Measurements from ENCODE around the gene CGB2.
"Not testable (repeated sequence)": the region's sequence is repeated elsewhere in the genome, so short reads cannot be mapped to it uniquely, and the experiment has no call there.

Gene CGB2

DNA sequence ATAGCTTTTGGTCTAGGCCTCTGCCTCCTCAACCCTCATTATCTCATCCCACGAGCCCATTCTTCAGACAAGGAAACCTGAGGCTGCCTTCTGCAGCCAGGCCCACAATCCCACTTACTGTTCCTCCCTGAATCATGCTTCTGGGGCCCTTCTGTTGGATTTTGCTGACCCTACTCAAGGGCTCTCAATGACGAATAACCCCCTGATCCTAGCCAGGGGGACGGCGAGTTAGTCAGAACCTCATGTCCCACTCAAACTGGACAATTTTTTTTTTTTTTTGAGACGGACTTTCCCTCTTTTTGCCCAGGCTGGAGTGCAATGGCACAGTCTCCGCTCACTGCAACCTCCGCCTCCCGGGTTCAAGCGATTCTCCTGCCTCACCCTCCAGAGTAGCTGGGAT, 9.6 kb upstream of the CGB2 start:
- Histone ChIP-seq H3K4me3 (ENCODE audit: low read depth in 1 of 2, low read length in 2 of 2) (no peak overlapping the region), H3K27me3 (ENCODE audit: control insufficient read depth in 1 of 2, insufficient read depth in 2 of 2, low read length in 2 of 2) (peaks cover 0 to 37% of the 10 kb centered on the region in 2 donors), H3K27ac (ENCODE audit: low read depth, low read length) (no peak overlapping the region), H3K9me3 (ENCODE audit: low read length) (no peaks in the 10 kb centered on the region), H3K4me1 (ENCODE audit: insufficient read depth, low read length) (no peaks in the 10 kb centered on the region), H3K36me3 (ENCODE audit: insufficient read depth, low read length) (no peaks in the 10 kb centered on the region), H3K9ac (ENCODE audit: low read length) (no peak overlapping the region)

DNA sequence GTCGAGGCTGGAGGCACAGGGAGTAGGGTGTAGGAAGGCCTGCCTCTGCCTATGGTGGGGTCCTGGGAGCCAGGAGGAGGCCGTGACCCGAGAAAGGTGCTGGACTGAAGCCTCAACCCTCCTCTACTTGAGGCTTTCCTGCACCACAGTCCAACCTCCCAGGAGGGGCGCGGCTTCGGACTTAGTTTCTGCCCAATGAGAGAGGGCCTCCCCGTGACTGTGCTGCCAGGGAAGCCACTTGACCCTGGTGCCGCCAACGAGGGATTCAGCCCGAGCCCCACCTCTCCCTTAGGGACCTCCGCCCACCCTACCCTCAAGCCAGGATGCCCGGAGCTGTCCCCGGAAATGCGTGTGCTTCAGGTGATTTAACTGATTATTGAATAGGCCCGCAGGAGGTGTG, 7.5 kb upstream of the CGB2 start, which contains the start of gene CGB3:
CGB3 (minus strand) TSS at position 101 of the 400 bp plus-strand sequence. CDS start 362 bp downstream, outside the sequence.
- not testable (repeated sequence) for H3K4me1 ChIP-seq (ENCODE audit: insufficient read depth, low read length); H3K9me3 ChIP-seq (ENCODE audit: low read length); H3K4me3 ChIP-seq (ENCODE audit: low read depth in 1 of 2, low read length in 2 of 2); H3K36me3 ChIP-seq (ENCODE audit: insufficient read depth, low read length); H3K9ac ChIP-seq (ENCODE audit: low read length); H3K27ac ChIP-seq (ENCODE audit: low read depth, low read length)
- H3K27me3 ChIP-seq (ENCODE audit: control insufficient read depth in 1 of 2, insufficient read depth in 2 of 2, low read length in 2 of 2), result peaks cover 0 to 19% of the 10 kb centered on the region in 2 donors

GRCh38 chr19:49025088-49025487, 6.6 kb upstream of the CGB2 start:
- H3K36me3 ChIP-seq (ENCODE audit: insufficient read depth, low read length); H3K4me1 ChIP-seq (ENCODE audit: insufficient read depth, low read length); H3K9ac ChIP-seq (ENCODE audit: low read length); H3K27ac ChIP-seq (ENCODE audit: low read depth, low read length); H3K4me3 ChIP-seq (ENCODE audit: low read depth in 1 of 2, low read length in 2 of 2); H3K9me3 ChIP-seq (ENCODE audit: low read length): not testable (repeated sequence)
- H3K27me3 ChIP-seq (ENCODE audit: control insufficient read depth in 1 of 2, insufficient read depth in 2 of 2, low read length in 2 of 2), result peaks cover 0 to 11% of the 10 kb centered on the region in 2 donors

- H3K9ac ChIP-seq (ENCODE audit: low read length); H3K27me3 ChIP-seq (ENCODE audit: control insufficient read depth in 1 of 2, insufficient read depth in 2 of 2, low read length in 2 of 2); H3K36me3 ChIP-seq (ENCODE audit: insufficient read depth, low read length); H3K4me3 ChIP-seq (ENCODE audit: low read depth in 1 of 2, low read length in 2 of 2); H3K4me1 ChIP-seq (ENCODE audit: insufficient read depth, low read length); H3K27ac ChIP-seq (ENCODE audit: low read depth, low read length); H3K9me3 ChIP-seq (ENCODE audit: low read length): not testable (repeated sequence)
These were observed 6.1 kb upstream of the CGB2 start for GRCh38 chr19:49025599-49025998.

DNA sequence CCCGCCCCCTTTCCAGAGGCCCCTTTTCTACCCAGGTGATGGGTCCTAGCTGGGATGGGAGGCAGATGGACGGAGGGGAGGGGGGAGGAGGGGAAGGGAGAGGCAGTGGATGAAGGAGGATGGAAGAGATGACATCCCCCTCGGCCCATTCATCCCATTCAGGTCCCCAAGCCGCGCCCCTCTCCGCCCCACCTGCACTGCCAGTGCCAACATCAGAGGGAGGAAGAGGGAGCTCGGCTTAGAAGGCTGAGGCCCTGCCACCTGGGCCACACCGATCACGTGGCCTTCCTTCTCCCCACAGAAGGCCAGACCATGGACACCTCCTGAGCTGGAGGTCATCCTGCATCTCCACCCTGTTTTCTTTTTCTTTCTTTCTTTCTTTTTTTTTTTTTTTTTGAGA, 3.0 kb upstream of the CGB2 start:
- H3K9me3 ChIP-seq (ENCODE audit: low read length); H3K4me3 ChIP-seq (ENCODE audit: low read depth in 1 of 2, low read length in 2 of 2); H3K36me3 ChIP-seq (ENCODE audit: insufficient read depth, low read length); H3K27ac ChIP-seq (ENCODE audit: low read depth, low read length); H3K4me1 ChIP-seq (ENCODE audit: insufficient read depth, low read length); H3K27me3 ChIP-seq (ENCODE audit: control insufficient read depth in 1 of 2, insufficient read depth in 2 of 2, low read length in 2 of 2); H3K9ac ChIP-seq (ENCODE audit: low read length): not testable (repeated sequence)

DNA sequence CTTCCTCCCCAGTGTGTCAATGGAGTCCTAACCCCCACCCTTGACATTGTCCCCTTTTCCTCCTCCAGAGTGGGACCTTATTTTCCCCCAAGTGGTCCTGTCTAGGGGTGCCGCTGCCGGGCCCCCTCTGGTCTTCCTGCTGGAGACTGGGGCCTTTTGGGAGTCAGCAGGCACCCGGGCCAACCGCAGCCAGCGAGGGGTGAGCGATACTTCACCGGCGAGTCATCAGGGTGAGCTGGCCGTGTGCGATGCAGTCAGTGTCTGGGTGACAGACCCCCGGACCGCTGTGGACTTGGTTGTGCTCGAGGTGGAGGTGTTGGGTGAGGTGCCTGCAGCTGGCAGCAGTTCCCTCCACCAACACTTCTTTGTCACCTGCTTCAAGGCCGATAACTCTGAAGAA, 1.9 kb upstream of the CGB2 start:
- not testable (repeated sequence) for H3K4me1 ChIP-seq (ENCODE audit: insufficient read depth, low read length); H3K27me3 ChIP-seq (ENCODE audit: control insufficient read depth in 1 of 2, insufficient read depth in 2 of 2, low read length in 2 of 2); H3K36me3 ChIP-seq (ENCODE audit: insufficient read depth, low read length); H3K4me3 ChIP-seq (ENCODE audit: low read depth in 1 of 2, low read length in 2 of 2); H3K9me3 ChIP-seq (ENCODE audit: low read length); H3K9ac ChIP-seq (ENCODE audit: low read length); H3K27ac ChIP-seq (ENCODE audit: low read depth, low read length)

DNA sequence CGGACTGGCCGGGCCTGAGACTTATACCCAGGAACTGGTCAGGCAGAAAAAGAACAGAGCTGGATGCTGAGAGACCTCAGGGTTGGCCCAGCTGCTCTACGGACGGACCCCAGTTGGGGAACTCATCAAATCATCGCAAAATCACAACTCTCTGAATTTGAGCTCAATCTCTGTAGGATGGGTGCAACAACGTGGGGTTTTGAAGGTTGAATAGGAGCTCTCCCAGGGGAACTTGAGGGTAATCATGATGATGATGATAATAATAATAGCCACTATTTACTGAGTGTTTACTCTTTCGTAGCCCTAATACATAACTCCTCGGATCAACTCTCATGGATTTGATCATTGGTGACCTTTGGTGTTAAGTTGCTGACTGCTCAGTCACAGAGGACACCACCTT, 1.4 kb upstream of the CGB2 start:
- not testable (repeated sequence) for H3K9me3 ChIP-seq (ENCODE audit: low read length); H3K27me3 ChIP-seq (ENCODE audit: control insufficient read depth in 1 of 2, insufficient read depth in 2 of 2, low read length in 2 of 2); H3K27ac ChIP-seq (ENCODE audit: low read depth, low read length); H3K4me1 ChIP-seq (ENCODE audit: insufficient read depth, low read length); H3K9ac ChIP-seq (ENCODE audit: low read length); H3K36me3 ChIP-seq (ENCODE audit: insufficient read depth, low read length); H3K4me3 ChIP-seq (ENCODE audit: low read depth in 1 of 2, low read length in 2 of 2)

- not testable (repeated sequence) for H3K4me1 ChIP-seq (ENCODE audit: insufficient read depth, low read length); H3K4me3 ChIP-seq (ENCODE audit: low read depth in 1 of 2, low read length in 2 of 2); H3K36me3 ChIP-seq (ENCODE audit: insufficient read depth, low read length); H3K27ac ChIP-seq (ENCODE audit: low read depth, low read length); H3K9ac ChIP-seq (ENCODE audit: low read length); H3K27me3 ChIP-seq (ENCODE audit: control insufficient read depth in 1 of 2, insufficient read depth in 2 of 2, low read length in 2 of 2); H3K9me3 ChIP-seq (ENCODE audit: low read length)
These were observed 5.1 kb downstream of the CGB2 start, which contains the start of gene CGB1 for GRCh38 chr19:49036815-49037214. CGB1 (minus strand) TSS chr19:49036895; CDS start chr19:49036711, 184 bp downstream.

DNA sequence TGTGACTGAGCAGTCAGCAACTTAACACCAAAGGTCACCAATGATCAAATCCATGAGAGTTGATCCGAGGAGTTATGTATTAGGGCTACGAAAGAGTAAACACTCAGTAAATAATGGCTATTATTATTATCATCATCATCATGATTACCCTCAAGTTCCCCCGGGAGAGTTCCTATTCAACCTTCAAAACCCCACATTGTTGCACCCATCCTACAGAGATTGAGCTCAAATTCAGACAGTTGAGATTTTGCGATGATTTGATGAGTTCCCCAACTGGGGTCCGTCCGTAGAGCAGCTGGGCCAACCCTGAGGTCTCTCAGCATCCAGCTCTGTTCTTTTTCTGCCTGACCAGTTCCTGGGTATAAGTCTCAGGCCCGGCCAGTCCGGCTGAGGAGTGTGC, 6.4 kb downstream of the CGB2 start:
- H3K4me3 ChIP-seq (ENCODE audit: low read depth in 1 of 2, low read length in 2 of 2); H3K9ac ChIP-seq (ENCODE audit: low read length); H3K27me3 ChIP-seq (ENCODE audit: control insufficient read depth in 1 of 2, insufficient read depth in 2 of 2, low read length in 2 of 2); H3K36me3 ChIP-seq (ENCODE audit: insufficient read depth, low read length); H3K4me1 ChIP-seq (ENCODE audit: insufficient read depth, low read length); H3K9me3 ChIP-seq (ENCODE audit: low read length); H3K27ac ChIP-seq (ENCODE audit: low read depth, low read length): not testable (repeated sequence)

DNA sequence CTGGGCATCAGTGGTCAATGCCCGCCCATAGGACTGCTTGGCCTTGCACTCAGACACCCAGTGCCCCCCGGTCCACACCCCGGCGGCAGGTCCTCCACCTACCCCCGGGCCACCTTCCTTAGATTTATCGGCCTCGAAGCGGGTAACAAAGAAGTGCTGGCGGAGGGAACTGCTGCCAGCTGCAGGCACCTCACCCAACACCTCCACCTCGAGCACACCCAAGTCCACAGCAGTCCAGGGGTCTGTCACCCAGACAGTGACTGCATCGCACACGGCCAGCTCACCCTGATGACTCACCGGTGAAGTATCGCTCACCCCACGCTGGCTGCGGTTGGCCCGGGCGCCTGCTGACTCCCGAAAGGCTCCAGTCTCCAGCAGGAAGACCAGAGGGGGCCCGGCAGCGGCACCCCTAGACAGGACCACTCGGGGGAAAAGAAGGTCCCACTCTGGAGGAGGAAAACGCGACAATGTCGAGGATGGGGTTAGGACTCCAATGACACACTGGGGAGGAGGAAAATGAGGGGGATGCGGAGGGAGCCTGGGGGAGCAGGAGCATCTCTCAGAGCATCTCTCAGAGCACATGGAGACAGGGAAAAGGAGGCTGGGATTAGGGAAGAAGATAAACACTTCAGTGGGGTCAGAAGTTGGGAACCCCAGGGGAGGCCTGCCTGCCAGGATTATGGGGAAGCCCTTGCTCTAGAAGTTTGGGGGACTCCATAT, 7.0 kb downstream of the CGB2 start:
- H3K9me3 ChIP-seq (ENCODE audit: low read length); H3K36me3 ChIP-seq (ENCODE audit: insufficient read depth, low read length); H3K4me1 ChIP-seq (ENCODE audit: insufficient read depth, low read length); H3K9ac ChIP-seq (ENCODE audit: low read length); H3K27me3 ChIP-seq (ENCODE audit: control insufficient read depth in 1 of 2, insufficient read depth in 2 of 2, low read length in 2 of 2); H3K27ac ChIP-seq (ENCODE audit: low read depth, low read length); H3K4me3 ChIP-seq (ENCODE audit: low read depth in 1 of 2, low read length in 2 of 2): not testable (repeated sequence)

DNA sequence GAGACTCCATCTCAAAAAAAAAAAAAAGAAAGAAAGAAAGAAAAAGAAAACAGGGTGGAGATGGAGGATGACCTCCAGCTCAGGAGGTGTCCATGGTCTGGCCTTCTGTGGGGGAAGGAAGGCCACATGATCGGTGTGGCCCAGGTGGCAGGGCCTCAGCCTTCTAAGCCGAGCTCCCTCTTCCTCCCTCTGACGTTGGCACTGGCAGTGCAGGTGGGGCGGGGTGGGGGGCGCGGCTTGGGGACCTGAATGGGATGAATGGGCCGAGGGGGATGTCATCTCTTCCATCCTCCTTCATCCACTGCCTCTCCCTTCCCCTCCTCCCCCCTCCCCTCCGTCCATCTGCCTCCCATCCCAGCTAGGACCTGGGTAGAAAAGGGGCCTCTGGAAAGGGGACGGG, 8.0 kb downstream of the CGB2 start:
- not testable (repeated sequence) for H3K4me1 ChIP-seq (ENCODE audit: insufficient read depth, low read length); H3K27me3 ChIP-seq (ENCODE audit: control insufficient read depth in 1 of 2, insufficient read depth in 2 of 2, low read length in 2 of 2); H3K9ac ChIP-seq (ENCODE audit: low read length); H3K36me3 ChIP-seq (ENCODE audit: insufficient read depth, low read length); H3K27ac ChIP-seq (ENCODE audit: low read depth, low read length); H3K4me3 ChIP-seq (ENCODE audit: low read depth in 1 of 2, low read length in 2 of 2); H3K9me3 ChIP-seq (ENCODE audit: low read length)

DNA sequence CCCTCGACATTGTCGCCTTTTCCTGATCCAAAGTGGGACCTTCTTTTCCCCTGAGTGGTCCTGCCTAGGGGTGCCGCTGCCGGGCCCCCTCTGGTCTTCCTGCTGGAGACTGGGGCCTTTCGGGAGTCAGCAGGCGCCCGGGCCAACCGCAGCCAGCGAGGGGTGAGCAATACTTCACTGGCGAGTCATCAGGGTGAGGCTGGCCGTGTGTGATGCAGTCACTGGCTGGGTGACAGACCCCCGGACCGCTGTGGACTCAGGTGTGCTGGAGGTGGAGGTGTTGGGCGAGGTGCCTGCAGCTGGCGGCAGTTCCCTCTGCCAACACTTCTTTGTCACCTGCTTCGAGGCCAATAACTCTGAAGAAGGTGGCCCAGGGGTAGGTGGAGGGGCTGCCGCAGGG, 10.5 kb downstream of the CGB2 start:
- Histone ChIP-seq H3K9ac (ENCODE audit: low read length) (no peak overlapping the region), H3K27ac (ENCODE audit: low read depth, low read length) (no peak overlapping the region), H3K36me3 (ENCODE audit: insufficient read depth, low read length) (no peaks in the 10 kb centered on the region), H3K9me3 (ENCODE audit: low read length) (no peaks in the 10 kb centered on the region), H3K4me1 (ENCODE audit: insufficient read depth, low read length) (no peaks in the 10 kb centered on the region), H3K4me3 (ENCODE audit: low read depth in 1 of 2, low read length in 2 of 2) (no peak overlapping the region), H3K27me3 (ENCODE audit: control insufficient read depth in 1 of 2, insufficient read depth in 2 of 2, low read length in 2 of 2) (no peaks in the 10 kb centered on the region)

Measured in muscle layer of colon (tissue), 2 donors.